Vagina (tissue), 2 donors: Measurements from ENCODE around the gene ZNF410. TPM values are rescaled to one million over a fixed set of nuclear protein-coding genes. Genes with fewer than 3 reads are reported as not detected.

Experiments
- DNase-seq, 2 donors: peaks; one replicate each; pipeline ENCODE4 v3.0.0-alpha.2; 2017; ENCODE audit errors: extremely low spot score in 2 of 2
- H3K27ac ChIP-seq: fragments of 200-600 bp; sonication (generic); one replicate; pipeline ENCODE4 v1.5.1; 2019
- H3K27me3 ChIP-seq: fragments of 200-600 bp; sonication (generic); one replicate; pipeline ENCODE4 v1.5.1; 2019
- H3K36me3 ChIP-seq, 2 donors: fragments of 200-600 bp; sonication (generic); one replicate each; pipeline ENCODE4 v1.5.1; 2017 to 2019
- H3K4me1 ChIP-seq: fragments of 200-600 bp; sonication (generic); one replicate; pipeline ENCODE4 v1.5.1; 2019
- H3K4me3 ChIP-seq, 2 donors: fragments of 200-600 bp; sonication (generic); 1 replicate in 1 of 2; 2 replicates in 1 of 2; pipeline ENCODE4 v1.5.1; 2016 to 2019
- H3K9me3 ChIP-seq: fragments of 200-600 bp; sonication (generic); one replicate; pipeline ENCODE4 v1.5.1; 2019
- CTCF ChIP-seq, 3 experiments: fragments of 450-650 bp in 2 of 3; fragments of 200-600 bp in 1 of 3; sonication (generic) in 1 of 3; IDR thresholded peaks; one replicate each; pipeline ENCODE4 v1.5.1; 2017 to 2019; ENCODE audit warnings: antibody characterized with exemption in 3 of 3, mild to moderate bottlenecking in 2 of 3, moderate library complexity in 2 of 3
- POLR2A ChIP-seq, 2 donors: fragments of 450-650 bp; IDR thresholded peaks; one replicate each; pipeline ENCODE4 v1.6.1; 2017; ENCODE audit warnings: antibody characterized with exemption in 2 of 2, mild to moderate bottlenecking in 2 of 2, moderate library complexity in 2 of 2
- POLR2AphosphoS5 ChIP-seq, 2 donors: sonication (generic); formaldehyde crosslinking; IDR thresholded peaks; one replicate each; pipeline ENCODE4 v1.9.0; 2017; ENCODE audit warnings: antibody characterized with exemption in 2 of 2, mild to moderate bottlenecking in 2 of 2, low read depth in 1 of 2; ENCODE audit not compliant: insufficient read depth in 1 of 2
- intact Hi-C: fragments of 100-400 bp; cut with DNase I; formaldehyde crosslinking; loops from one replicate; pipeline ENCODE4 v1.15.1; 2023
- total RNA-seq: library from RNA; depleted of rRNA; stranded (reverse); fragments of >200 nt; gene quantifications from one replicate; pipeline ENCODE4 v1.2.3, GENCODE V29; 2016

ZNF410 gene
- total RNA-seq, 1 donor from 2014 or later = 36.6 TPM

- no peak for DNase-seq
- intact Hi-C loops = no loop called here
- H3K4me1 ChIP-seq = peaks cover 13% of the 10 kb centered on the region
- no peaks in the 10 kb centered on the region for H3K9me3 ChIP-seq
- H3K27me3 ChIP-seq = no peaks in the 10 kb centered on the region
- no peak overlapping the region for H3K4me3 ChIP-seq
- no peak overlapping the region for H3K27ac ChIP-seq
- TF ChIP-seq POLR2AphosphoS5 (IDR thresholded peaks at IDR 0.05; ENCODE audit: insufficient read depth in 1 of 2, low read depth in 1 of 2) (no peak), POLR2A (IDR thresholded peaks at IDR 0.05) (no peak), CTCF (IDR thresholded peaks at IDR 0.05) (no peak)
- peaks cover 0 to 48% of the 10 kb centered on the region in 2 donors for H3K36me3 ChIP-seq
Observed at GRCh38 chr14:73953731-73954130, 67.1 kb downstream of the ZNF410 start.

- Histone ChIP-seq H3K36me3 (peaks cover 0 to 67% of the 10 kb centered on the region in 2 donors), H3K9me3 (no peaks in the 10 kb centered on the region), H3K4me3 (no peak overlapping the region), H3K27me3 (no peaks in the 10 kb centered on the region), H3K27ac (no peak overlapping the region), H3K4me1 (peaks cover 6% of the 10 kb centered on the region)
- intact Hi-C loops = no loop called here
- TF ChIP-seq POLR2A (IDR thresholded peaks at IDR 0.05) = no peak
- TF ChIP-seq POLR2AphosphoS5 (IDR thresholded peaks at IDR 0.05; ENCODE audit: insufficient read depth in 1 of 2, low read depth in 1 of 2) = no peak
- no peak for TF ChIP-seq CTCF (IDR thresholded peaks at IDR 0.05)
- no peak for DNase-seq
Observed at GRCh38 chr14:73955674-73956073, 69.0 kb downstream of the ZNF410 start.

- no peak for DNase-seq
- no peak for TF ChIP-seq CTCF (IDR thresholded peaks at IDR 0.05)
- TF ChIP-seq POLR2A (IDR thresholded peaks at IDR 0.05) = no peak
- no peak for TF ChIP-seq POLR2AphosphoS5 (IDR thresholded peaks at IDR 0.05; ENCODE audit: insufficient read depth in 1 of 2, low read depth in 1 of 2)
- Histone ChIP-seq H3K27me3 (no peaks in the 10 kb centered on the region), H3K4me3 (no peak overlapping the region), H3K36me3 (peaks cover 0 to 87% of the 10 kb centered on the region in 2 donors), H3K27ac (no peak overlapping the region), H3K9me3 (no peaks in the 10 kb centered on the region), H3K4me1 (no peaks in the 10 kb centered on the region)
- intact Hi-C loops = no loop called here
Observed at GRCh38 chr14:73958591-73958990, 71.9 kb downstream of the ZNF410 start.

GRCh38 chr14:73961192-73961591 is 74.5 kb downstream of the ZNF410 start:
- no peaks in the 10 kb centered on the region for H3K4me1 ChIP-seq
- intact Hi-C loops = no loop called here
- TF ChIP-seq POLR2A (IDR thresholded peaks at IDR 0.05) (no peak), CTCF (IDR thresholded peaks at IDR 0.05) (no peak), POLR2AphosphoS5 (IDR thresholded peaks at IDR 0.05; ENCODE audit: insufficient read depth in 1 of 2, low read depth in 1 of 2) (no peak)
- no peak overlapping the region for H3K27ac ChIP-seq
- H3K36me3 ChIP-seq = peaks cover 0 to 71% of the 10 kb centered on the region in 2 donors
- H3K9me3 ChIP-seq = no peaks in the 10 kb centered on the region
- H3K4me3 ChIP-seq = no peak overlapping the region
- DNase-seq = no peak
- H3K27me3 ChIP-seq = no peaks in the 10 kb centered on the region

GRCh38 chr14:73965216-73965615 is 78.6 kb downstream of the ZNF410 start:
- intact Hi-C loops = no loop called here
- peaks cover 0 to 64% of the 10 kb centered on the region in 2 donors for H3K36me3 ChIP-seq

More at GRCh38 chr14:73965216-73965615, 78.6 kb downstream of the ZNF410 start:
- H3K27me3 ChIP-seq = no peaks in the 10 kb centered on the region
- H3K27ac ChIP-seq = no peak overlapping the region
- no peak overlapping the region for H3K4me3 ChIP-seq
- no peak for DNase-seq
- no peaks in the 10 kb centered on the region for H3K4me1 ChIP-seq
- H3K9me3 ChIP-seq = no peaks in the 10 kb centered on the region
- TF ChIP-seq POLR2A (IDR thresholded peaks at IDR 0.05) (no peak), POLR2AphosphoS5 (IDR thresholded peaks at IDR 0.05; ENCODE audit: insufficient read depth in 1 of 2, low read depth in 1 of 2) (no peak), CTCF (IDR thresholded peaks at IDR 0.05) (no peak)
